PC-9 (cell line): ENCODE data around the gene MYO1E. TPM values are rescaled to one million over a fixed set of nuclear protein-coding genes. Genes with fewer than 3 reads are reported as not detected.

Experiments
- BruUV-seq: library from RNA; stranded (reverse); fragments of 400-500 nt; replicated peaks from 2 replicates; lab custom pipeline; 2021; lab: Mats Ljungman, UMichigan
- CTCF ChIA-PET: fragments of 300-600 bp; sonication (Branson Sonifier 250); formaldehyde crosslinking; loops from one replicate; lab custom pipeline; 2022; ENCODE audit warnings: antibody characterized with exemption; lab: Charles Lee
- POLR2A ChIA-PET: fragments of 300-600 bp; sonication (Branson Sonifier 250); formaldehyde crosslinking; loops from one replicate; lab custom pipeline; 2022; ENCODE audit warnings: antibody characterized with exemption; ENCODE audit not compliant: unreplicated experiment; lab: Charles Lee
- DNase-seq, 2 experiments: peaks; one replicate each; pipeline versions ENCODE4 v3.0.0 to v3.0.0-alpha.2; 2015 to 2022; ENCODE audit warnings: mixed read lengths in 1 of 2
- H2AFZ ChIP-seq: fragments of 200-600 bp; sonication (generic); 2 replicates; pipeline ENCODE4 v1.8.1; 2017; ENCODE audit warnings: antibody characterized with exemption
- H3F3A ChIP-seq: fragments of 200-600 bp; sonication (generic); 2 replicates; pipeline ENCODE4 v1.8.1; 2017; ENCODE audit warnings: antibody characterized with exemption, mild to moderate bottlenecking, low read depth; ENCODE audit not compliant: insufficient read depth
- H3K27ac ChIP-seq: fragments of 200-600 bp; sonication (generic); 2 replicates; pipeline ENCODE4 v1.6.1; 2016; ENCODE audit warnings: mixed run types
- H3K27me3 ChIP-seq: fragments of 200-600 bp; sonication (generic); 2 replicates; pipeline ENCODE4 v1.6.1; 2016; ENCODE audit warnings: low read depth, mixed run types; ENCODE audit not compliant: insufficient read depth
- H3K36me3 ChIP-seq: fragments of 200-600 bp; sonication (generic); 2 replicates; pipeline ENCODE4 v1.6.1; 2016; ENCODE audit warnings: low read depth, mixed run types
- H3K4me1 ChIP-seq: fragments of 200-600 bp; sonication (generic); replicated peaks from 2 replicates; pipeline ENCODE4 v1.6.1; 2016; ENCODE audit warnings: mixed run types; ENCODE audit not compliant: insufficient read depth
- H3K4me2 ChIP-seq: fragments of 200-600 bp; sonication (generic); 2 replicates; pipeline ENCODE4 v1.6.1; 2017; ENCODE audit warnings: mixed run types
- H3K4me3 ChIP-seq: fragments of 200-600 bp; sonication (generic); 2 replicates; pipeline ENCODE4 v1.6.1; 2016; ENCODE audit warnings: mixed run types
- H3K79me2 ChIP-seq: fragments of 200-600 bp; sonication (generic); 2 replicates; pipeline ENCODE4 v1.6.1; 2017; ENCODE audit warnings: low read depth, mixed run types
- H3K9me2 ChIP-seq: fragments of 200-600 bp; sonication (generic); 2 replicates; pipeline ENCODE4 v1.8.1; 2017; ENCODE audit warnings: mild to moderate bottlenecking; ENCODE audit not compliant: insufficient read depth
- H3K9me3 ChIP-seq: fragments of 200-600 bp; sonication (generic); 2 replicates; pipeline ENCODE4 v1.8.1; 2016; ENCODE audit warnings: low read depth; ENCODE audit not compliant: insufficient read depth
- H4K20me1 ChIP-seq: fragments of 200-600 bp; sonication (generic); 2 replicates; pipeline ENCODE4 v1.8.1; 2017; ENCODE audit not compliant: insufficient read depth
- EZH2 ChIP-seq: fragments of 200-600 bp; sonication (generic); IDR thresholded peaks from 2 replicates; pipeline ENCODE4 v1.8.0; 2017; ENCODE audit warnings: antibody characterized with exemption, low read depth
- intact Hi-C: fragments of 100-400 bp; cut with micrococcal nuclease; formaldehyde crosslinking; loops from one replicate; pipeline ENCODE4 v1.10.0; 2022; ENCODE audit not compliant: unreplicated experiment
- total RNA-seq: library from RNA; stranded (reverse); gene quantifications from 2 replicates; pipeline ENCODE4 v1.2.3, GENCODE V29; 2021
- TF ChIP-seq, protein P1 (sequence below): fragments of 200-600 bp; sonication (generic); conservative IDR thresholded peaks from 2 replicates; pipeline ENCODE4 v1.6.1; 2017; ENCODE audit warnings: mixed run types, antibody characterized with exemption, mild to moderate bottlenecking, moderate library complexity

Gene MYO1E
- total RNA-seq, 1 experiment from 2014 or later = 156 TPM

DNA sequence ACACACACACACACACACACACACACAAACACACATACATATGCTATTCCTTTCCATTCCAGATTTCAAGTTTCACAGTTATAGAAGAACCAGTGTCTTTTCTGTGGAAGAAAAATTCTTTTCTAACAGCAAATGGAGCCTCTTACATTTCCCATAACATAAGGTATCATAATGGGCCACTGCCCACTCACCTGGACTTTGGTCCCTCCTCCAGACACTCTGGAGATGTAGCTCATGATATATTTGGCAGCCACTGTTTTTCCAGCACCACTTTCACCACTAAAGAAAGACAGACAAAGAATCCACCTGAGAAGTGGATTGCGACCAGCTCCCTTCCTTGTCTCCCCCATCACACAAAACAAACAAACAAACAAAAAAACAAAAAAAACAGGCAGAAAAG lies 136.3 kb downstream of the MYO1E start:
- H3K4me1 ChIP-seq = no peaks in the 10 kb centered on the region
- no peaks in the 10 kb centered on the region; the same call in 1 of the 2 replicates for H3F3A ChIP-seq
- H3K79me2 ChIP-seq = peaks cover 23% of the 10 kb centered on the region; the same call in 1 of the 2 replicates
- CTCF ChIA-PET = no interaction called here
- H3K36me3 ChIP-seq = no peaks in the 10 kb centered on the region
- DNase-seq = no peak
- TF ChIP-seq EZH2 = no peak
- TF ChIP-seq, protein P1, sequence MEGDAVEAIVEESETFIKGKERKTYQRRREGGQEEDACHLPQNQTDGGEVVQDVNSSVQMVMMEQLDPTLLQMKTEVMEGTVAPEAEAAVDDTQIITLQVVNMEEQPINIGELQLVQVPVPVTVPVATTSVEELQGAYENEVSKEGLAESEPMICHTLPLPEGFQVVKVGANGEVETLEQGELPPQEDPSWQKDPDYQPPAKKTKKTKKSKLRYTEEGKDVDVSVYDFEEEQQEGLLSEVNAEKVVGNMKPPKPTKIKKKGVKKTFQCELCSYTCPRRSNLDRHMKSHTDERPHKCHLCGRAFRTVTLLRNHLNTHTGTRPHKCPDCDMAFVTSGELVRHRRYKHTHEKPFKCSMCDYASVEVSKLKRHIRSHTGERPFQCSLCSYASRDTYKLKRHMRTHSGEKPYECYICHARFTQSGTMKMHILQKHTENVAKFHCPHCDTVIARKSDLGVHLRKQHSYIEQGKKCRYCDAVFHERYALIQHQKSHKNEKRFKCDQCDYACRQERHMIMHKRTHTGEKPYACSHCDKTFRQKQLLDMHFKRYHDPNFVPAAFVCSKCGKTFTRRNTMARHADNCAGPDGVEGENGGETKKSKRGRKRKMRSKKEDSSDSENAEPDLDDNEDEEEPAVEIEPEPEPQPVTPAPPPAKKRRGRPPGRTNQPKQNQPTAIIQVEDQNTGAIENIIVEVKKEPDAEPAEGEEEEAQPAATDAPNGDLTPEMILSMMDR = no peak
- H3K4me2 ChIP-seq = no peak overlapping the region
- POLR2A ChIA-PET = no interaction called here
- H3K9me3 ChIP-seq = no peaks in the 10 kb centered on the region
- H3K27ac ChIP-seq = no peak overlapping the region
- no peak overlapping the region for H2AFZ ChIP-seq
- no peak overlapping the region for H3K4me3 ChIP-seq
- no peaks in the 10 kb centered on the region for H3K9me2 ChIP-seq
- H4K20me1 ChIP-seq = no peaks in the 10 kb centered on the region
- intact Hi-C loops = no loop called here
- H3K27me3 ChIP-seq = no peaks in the 10 kb centered on the region
- BruUV-seq = no TSS peak

DNA sequence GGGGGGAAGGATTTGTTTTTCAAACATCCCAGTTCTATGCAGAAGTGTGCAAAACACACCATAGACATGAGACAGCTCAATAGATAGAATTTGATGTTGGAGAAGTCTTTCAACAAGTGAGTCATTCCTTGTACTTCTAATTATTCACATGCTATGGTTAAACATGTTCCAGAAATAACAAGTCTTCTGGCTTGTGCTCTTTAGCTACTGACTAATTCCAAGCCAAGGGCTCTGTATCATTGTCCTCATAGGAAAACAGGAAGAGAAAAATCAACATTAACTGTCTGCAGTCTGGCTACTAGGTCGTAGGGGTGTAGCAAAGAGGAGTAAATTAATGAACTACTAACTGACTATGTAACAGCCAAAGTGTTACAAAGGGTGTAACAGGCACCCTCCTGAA lies 140.2 kb downstream of the MYO1E start:
- 0 out of 2 replicates have a peak, but pooled peaks cover 6% of the 10 kb centered on the region for H3K79me2 ChIP-seq
- no peak overlapping the region for H3K27ac ChIP-seq
- H3K9me3 ChIP-seq = no peaks in the 10 kb centered on the region
- H3F3A ChIP-seq = no peaks in the 10 kb centered on the region; the same call in 1 of the 2 replicates
- no peaks in the 10 kb centered on the region for H3K36me3 ChIP-seq
- CTCF ChIA-PET = no interaction called here
- no peak for DNase-seq
- H4K20me1 ChIP-seq = no peaks in the 10 kb centered on the region
- POLR2A ChIA-PET = interaction anchor here (0.6 kb wide), 1 partner anchor 421 kb away, joined by 7 read pairs; no protein-coding TSS in a partner anchor
- no peaks in the 10 kb centered on the region for H3K9me2 ChIP-seq
- no peak overlapping the region for H2AFZ ChIP-seq
- H3K27me3 ChIP-seq = no peaks in the 10 kb centered on the region
- no peak overlapping the region for H3K4me2 ChIP-seq
- TF ChIP-seq, protein P1 = no peak
- TF ChIP-seq EZH2 = no peak
- H3K4me1 ChIP-seq = no peaks in the 10 kb centered on the region
- intact Hi-C loops = no loop called here
- no TSS peak for BruUV-seq
- H3K4me3 ChIP-seq = no peak overlapping the region

DNA sequence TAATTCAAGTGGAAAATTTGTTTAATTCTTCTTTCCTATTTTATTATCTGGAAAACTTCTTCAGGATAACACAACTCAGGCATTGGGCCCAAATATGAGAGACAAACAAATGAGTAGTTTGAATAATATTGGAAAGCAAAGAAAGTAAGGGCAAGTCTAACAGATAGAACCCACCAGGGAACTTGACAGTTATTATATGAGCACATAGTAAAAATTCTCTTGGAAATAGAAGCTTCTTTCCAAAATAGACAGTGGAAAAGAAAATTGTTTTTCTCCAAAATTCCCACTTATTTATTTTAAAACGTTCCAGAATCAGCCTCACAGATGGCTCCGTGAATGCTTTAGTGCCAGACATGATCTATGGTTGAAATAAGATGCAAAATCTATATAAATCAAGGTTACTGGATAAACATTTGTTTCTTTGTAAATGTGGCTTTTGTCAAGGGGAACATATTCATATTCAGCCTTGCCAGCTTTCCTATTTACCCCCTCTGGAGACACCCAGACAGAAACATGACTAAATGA lies 142.1 kb downstream of the MYO1E start:
- Histone ChIP-seq H3K4me2 (no peak overlapping the region), H3K4me3 (no peak overlapping the region), H3K36me3 (no peaks in the 10 kb centered on the region), H3K27ac (no peak overlapping the region), H3F3A (no peaks in the 10 kb centered on the region; the same call in 1 of the 2 replicates), H3K79me2 (no peaks in the 10 kb centered on the region), H3K9me2 (no peaks in the 10 kb centered on the region), H3K4me1 (no peaks in the 10 kb centered on the region), H3K27me3 (no peaks in the 10 kb centered on the region), H3K9me3 (no peaks in the 10 kb centered on the region), H4K20me1 (no peaks in the 10 kb centered on the region), H2AFZ (no peak overlapping the region)
- no peak for DNase-seq
- POLR2A ChIA-PET = no interaction called here
- intact Hi-C loops = no loop called here
- TF ChIP-seq, protein P1 = no peak
- no peak for TF ChIP-seq EZH2
- CTCF ChIA-PET = no interaction called here
- BruUV-seq = no TSS peak
